Dedifferentiated amniotic fluid mesenchymal stem cell (primary cell): Measurements from ENCODE around the gene MTFP1.
"Not testable (repeated sequence)": the region's sequence is repeated elsewhere in the genome, so short reads cannot be mapped to it uniquely, and the experiment has no call there.

ENCODE experiments used
- DNase-seq: peaks from one replicate; pipeline ENCODE4 v3.0.0-alpha.2; 2016; ENCODE audit errors: extremely low spot score

The MTFP1 gene

GRCh38 chr22:30455075-30455840 is 29.7 kb downstream of the MTFP1 start:
- DNase-seq, result no peak

DNA sequence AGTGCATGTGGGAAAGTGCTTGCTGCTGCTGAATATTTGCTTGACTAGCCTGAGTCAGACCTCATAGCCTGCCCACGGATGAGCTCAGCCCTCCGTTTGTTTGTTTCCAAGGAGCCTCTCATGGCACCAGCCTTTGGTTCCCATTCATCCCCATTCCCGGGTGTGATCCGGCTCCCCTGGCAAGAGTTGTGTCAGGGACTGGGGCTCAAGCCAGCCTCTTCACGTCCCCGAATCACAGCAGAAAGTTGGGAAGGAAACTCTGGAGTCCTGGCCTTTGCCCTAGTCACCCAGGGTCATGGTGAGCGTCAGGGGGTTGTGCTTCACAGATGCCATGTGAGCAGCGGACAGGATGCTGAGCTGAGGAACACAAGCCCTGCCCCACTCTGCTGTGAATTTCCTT is 32.4 kb downstream of the MTFP1 start:
- no peak for DNase-seq

- no peak for DNase-seq
Measured at GRCh38 chr22:30459181-30460052, 33.8 kb downstream of the MTFP1 start.

DNA sequence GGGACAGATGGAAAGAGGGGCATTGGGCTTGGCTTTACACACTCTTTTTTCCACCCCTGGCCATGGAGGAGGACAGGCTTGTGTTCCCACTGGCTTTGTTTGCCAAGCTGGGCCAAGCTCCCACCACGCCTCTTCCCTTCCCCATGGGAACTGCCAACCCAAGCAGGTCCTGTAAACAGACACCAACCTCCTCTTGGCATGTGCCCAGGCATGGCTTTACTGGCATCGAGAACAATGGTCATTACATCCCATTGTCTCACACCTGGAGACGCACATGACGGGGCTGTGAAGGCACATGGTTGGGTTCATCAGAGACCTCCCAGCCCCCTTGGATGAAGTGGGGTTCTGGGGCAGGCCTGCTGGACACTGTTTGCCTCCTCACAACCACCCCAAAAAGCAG is 34.6 kb downstream of the MTFP1 start:
- no peak for DNase-seq

DNA sequence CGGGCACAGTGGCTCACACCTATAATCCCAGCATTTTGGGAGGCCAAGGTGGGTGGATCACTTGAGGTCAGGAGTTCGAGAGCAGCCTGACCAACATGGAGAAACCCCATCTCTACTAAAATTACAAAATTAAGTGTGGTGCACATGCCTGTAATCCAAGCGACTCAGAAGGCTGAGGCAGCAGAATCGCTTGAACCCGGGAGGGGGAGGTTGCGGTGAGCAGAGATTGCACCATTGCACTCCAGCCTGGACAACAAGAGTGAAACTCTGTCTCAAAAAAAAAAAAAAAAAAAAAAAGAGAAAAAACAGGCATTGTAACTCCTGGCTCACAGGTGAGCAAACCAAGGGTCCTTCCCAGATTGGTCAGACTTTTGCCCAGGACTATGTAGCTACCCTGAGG is 35.0 kb downstream of the MTFP1 start:
- not testable (repeated sequence) for DNase-seq

DNA sequence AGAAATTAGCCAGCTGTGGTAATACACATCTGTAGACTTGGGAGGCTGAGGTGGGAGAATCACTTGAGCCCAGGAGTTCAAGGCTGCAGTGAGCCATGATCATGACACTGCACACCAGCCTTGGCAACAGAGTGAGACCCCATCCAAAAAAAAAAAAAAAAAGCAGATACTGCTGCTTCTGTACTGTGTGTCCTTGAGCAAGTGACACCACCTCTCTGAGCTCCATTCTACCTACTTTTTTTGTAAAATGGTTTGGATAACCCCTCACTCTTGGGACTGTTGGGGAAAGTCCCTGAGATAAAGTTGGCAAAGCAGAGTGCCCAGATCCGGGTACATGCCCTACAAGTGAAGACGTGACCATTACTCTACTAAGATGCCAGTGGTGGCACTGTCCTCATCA is 43.6 kb downstream of the MTFP1 start:
- DNase-seq, result no peak

DNA sequence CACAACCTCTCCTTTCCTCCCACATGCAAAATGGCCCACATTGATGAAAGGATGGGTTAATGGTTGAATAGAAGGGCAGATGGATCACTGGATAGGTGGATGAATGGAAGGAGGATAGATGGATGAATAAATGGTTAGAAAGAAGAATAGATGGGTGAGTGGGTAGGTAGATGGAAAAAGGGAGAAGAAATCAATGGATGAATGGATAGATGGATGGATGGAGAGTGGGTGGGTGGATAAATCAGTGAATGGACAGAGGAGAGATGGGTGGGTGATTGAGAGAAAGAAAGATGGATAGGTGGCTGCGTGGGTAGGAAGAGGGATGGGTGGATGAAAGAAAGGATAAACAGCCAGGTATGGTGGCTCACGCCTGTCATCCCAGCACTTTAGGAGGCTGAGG is 45.1 kb downstream of the MTFP1 start:
- DNase-seq, result no peak

- no peak for DNase-seq
Measured at GRCh38 chr22:30471616-30472318, 46.2 kb downstream of the MTFP1 start, which contains the start of gene SEC14L3. TSS of gene SEC14L3 (minus strand) at chr22:30472017. CDS start at chr22:30471958, 59 bp downstream.

DNA sequence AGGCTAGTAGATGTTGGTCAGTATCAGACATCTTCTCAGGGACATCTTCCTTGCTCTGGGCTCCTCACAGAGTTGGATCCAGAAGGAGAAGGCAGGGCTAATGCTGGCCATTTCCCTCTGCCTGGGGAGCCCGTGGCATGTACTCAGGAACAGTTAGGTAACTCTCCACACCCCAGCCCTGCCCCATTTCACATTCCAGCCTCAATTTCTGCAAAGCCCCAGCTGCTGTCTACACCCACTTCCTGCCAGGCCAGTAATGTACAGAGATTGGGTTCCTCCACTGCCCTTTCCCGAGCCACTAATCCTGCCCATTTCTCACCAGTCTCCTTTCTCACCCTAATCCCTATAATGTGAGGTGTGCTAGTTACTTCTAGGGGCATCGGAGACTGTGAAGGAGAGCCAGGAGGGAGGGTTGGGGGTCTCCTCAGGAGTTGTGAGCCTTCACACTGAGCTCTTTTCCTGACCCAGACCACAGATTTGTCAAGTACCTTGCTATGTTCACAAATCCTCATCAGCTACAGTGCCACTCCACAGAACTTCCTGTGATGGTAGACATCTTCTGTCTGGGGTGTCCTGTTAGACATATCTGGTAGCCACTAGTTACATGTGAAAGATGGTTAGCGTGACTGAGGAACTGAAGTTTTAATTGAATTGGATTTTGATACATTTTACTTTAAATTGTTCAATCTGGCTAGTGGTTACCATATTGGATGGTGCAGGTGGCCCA is 47.6 kb downstream of the MTFP1 start:
- DNase-seq, result no peak

GRCh38 chr22:30474121-30474520 is 48.6 kb downstream of the MTFP1 start:
- DNase-seq, result no peak

DNA sequence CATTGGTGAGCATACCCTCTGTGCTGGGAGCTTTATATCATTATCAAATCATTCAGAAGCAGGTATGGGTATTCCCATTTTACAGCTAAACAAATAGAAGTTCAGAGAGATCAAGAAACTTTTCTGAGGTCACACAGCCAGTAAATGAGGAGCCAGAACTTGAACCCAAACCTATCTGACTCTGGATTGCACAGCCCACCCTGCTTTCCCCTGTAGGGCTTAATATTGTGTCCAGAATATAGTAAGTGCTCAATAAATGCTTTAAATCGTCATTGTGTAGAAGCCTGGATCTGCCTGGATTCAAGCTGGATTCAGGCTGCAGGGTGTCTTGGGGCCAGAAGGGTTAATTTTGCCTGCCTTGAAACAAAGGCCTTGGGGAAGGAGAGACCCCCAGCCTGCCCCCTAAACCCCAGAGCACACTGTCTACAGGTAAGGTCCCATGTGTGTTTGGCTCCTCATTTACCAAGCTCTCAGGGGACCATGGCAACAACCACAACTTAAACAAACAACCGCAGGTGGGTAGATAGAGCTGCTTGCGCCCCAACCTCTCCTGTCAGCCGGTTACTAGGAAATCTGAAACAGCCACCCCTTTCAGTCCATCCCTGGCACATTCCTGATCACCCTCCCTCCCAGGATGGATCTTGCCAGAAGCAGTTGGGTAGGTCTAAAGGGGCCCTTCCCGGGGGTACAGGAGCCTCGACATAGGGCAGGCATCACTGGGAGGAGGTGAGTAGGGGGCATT is 49.3 kb downstream of the MTFP1 start:
- no peak for DNase-seq
